ENCODE data around the gene CRTAP. TPM values are rescaled to one million over a fixed set of nuclear protein-coding genes. Genes with fewer than 3 reads are reported as not detected.

Gene CRTAP
- total and polyA plus RNA-seq, 8 donors, result 17.6 to 71.0 (median 25.6) TPM

DNA sequence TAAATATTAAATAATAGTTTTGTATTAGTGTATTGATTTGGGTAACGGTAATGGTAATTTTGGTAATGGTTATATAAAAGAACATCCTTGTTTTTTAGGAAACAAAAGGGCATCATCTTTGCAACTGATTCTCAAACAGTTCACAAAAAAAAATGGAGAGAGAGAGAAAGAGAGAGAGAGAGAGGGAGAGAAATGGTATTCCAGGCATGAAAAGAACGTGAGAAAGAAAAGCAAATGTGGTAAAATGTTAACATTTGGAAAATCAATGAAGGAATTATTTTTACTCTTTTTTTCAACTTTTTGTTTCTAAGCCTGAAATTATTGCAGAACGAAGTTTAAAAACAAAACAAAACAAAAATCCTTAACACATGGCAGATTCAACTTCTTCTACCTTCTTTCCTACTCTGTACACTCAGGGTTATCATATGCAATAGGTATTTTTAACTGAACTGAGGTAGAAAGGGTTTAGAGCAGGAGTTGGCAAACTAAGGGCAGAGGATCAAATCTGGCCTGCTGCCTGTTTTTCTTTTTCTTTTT is 14.6 kb upstream of the CRTAP start:
- WGBS, 2 donors, result 60 to 71% methylated on average over 3 of the region's 3 CpGs
- DNase-seq (no peak), ATAC-seq (no peak), FAIRE-seq (no peak)
- peaks cover 0 to 3% (median 2%) of the 10 kb centered on the region in 3 donors for H3K4me1 ChIP-seq
- no peak overlapping the region for H3K27ac ChIP-seq
- no peak overlapping the region for H3K4me3 ChIP-seq
- H3K36me3 ChIP-seq, result no peaks in the 10 kb centered on the region
- no peaks in the 10 kb centered on the region for H3K27me3 ChIP-seq
- intact Hi-C loops (cut with DNase I), result no loop called here
- no peaks in the 10 kb centered on the region for H3K9me3 ChIP-seq
- TF ChIP-seq, protein P1, sequence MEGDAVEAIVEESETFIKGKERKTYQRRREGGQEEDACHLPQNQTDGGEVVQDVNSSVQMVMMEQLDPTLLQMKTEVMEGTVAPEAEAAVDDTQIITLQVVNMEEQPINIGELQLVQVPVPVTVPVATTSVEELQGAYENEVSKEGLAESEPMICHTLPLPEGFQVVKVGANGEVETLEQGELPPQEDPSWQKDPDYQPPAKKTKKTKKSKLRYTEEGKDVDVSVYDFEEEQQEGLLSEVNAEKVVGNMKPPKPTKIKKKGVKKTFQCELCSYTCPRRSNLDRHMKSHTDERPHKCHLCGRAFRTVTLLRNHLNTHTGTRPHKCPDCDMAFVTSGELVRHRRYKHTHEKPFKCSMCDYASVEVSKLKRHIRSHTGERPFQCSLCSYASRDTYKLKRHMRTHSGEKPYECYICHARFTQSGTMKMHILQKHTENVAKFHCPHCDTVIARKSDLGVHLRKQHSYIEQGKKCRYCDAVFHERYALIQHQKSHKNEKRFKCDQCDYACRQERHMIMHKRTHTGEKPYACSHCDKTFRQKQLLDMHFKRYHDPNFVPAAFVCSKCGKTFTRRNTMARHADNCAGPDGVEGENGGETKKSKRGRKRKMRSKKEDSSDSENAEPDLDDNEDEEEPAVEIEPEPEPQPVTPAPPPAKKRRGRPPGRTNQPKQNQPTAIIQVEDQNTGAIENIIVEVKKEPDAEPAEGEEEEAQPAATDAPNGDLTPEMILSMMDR (IDR thresholded peaks at IDR 0.05), result no peak

DNA sequence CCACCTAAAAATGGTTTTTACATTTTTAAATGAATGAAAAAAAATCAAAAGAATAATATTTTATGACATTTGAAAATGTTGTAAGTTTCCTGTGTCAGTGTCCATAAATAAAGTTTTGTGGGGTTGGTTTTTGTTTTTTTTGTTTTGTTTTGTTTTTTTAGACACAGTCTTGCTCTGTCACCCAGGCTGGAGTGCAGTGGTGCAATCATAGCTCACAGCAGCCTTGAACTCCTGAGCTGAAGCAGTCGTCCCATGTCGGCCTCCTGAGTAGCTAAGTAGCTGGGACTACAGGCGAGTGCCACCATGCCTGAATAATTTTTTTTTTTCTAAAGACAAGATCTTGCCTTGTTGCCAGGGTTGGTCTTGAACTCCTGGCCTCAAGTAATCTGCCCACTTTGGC is 14.1 kb upstream of the CRTAP start:
- H3K27me3 ChIP-seq, result no peaks in the 10 kb centered on the region
- FAIRE-seq (no peak), ATAC-seq (no peak), DNase-seq (no peak)
- H3K4me3 ChIP-seq, result no peak overlapping the region
- no peak overlapping the region for H3K27ac ChIP-seq
- H3K4me1 ChIP-seq, result peaks cover 0 to 3% (median 2%) of the 10 kb centered on the region in 3 donors
- no peaks in the 10 kb centered on the region for H3K36me3 ChIP-seq
- H3K9me3 ChIP-seq, result no peaks in the 10 kb centered on the region
- whole genome bisulfite sequencing, 2 donors, result 65 to 74% methylated on average over 3 of the region's 3 CpGs
- intact Hi-C loops (cut with DNase I), result no loop called here
- TF ChIP-seq, protein P1 (IDR thresholded peaks at IDR 0.05), result no peak

DNA sequence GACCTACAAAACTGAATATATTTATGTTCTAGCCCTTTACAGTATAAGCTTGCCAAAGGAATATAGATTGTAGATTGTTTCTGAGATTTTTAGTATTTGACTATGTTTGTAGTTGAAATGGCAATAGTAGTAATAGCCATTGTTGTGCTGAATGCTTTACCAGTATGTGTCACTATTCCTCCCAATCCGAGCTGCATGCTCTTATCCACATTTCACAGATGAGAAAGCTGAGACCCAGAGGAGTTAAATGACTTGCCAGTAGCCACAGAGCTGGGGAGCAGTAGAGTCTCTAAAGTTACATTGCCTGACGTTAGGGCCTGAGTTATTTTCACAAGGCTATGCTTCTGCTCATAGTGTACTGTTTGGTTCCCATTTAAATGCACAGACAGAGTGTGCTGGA is 13.6 kb upstream of the CRTAP start:
- WGBS, 2 donors, result 55 to 59% methylated on average over 2 of the region's 2 CpGs
- intact Hi-C loops (cut with DNase I), result no loop called here
- DNase-seq (no peak), FAIRE-seq (no peak), ATAC-seq (no peak)
- TF ChIP-seq, protein P1 (IDR thresholded peaks at IDR 0.05), result no peak
- Histone ChIP-seq H3K36me3 (no peaks in the 10 kb centered on the region), H3K4me3 (no peak overlapping the region), H3K9me3 (no peaks in the 10 kb centered on the region), H3K27me3 (no peaks in the 10 kb centered on the region), H3K4me1 (peaks cover 0 to 2% (median 2%) of the 10 kb centered on the region in 3 donors), H3K27ac (no peak overlapping the region)

DNA sequence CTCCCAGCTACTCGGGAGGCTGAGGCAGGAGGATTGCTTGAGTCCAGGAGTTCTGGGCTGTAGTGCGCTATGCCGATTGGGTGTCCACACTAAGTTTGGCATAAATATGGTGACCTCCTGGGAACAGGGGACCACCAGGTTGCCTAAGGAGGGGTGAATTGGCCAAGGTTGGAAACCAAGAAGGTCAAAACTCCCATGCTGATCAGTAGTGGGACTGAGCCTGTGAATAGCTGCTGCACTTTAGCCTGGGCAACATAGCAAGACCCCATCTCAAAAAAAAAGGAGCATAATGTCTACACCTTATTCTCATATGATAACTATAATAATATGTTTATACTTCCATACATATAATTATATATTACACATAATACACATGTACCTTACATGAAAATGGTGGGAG is 10.8 kb upstream of the CRTAP start:
- Histone ChIP-seq H3K4me3 (no peak overlapping the region), H3K4me1 (peaks cover 0 to under 1% (median 0%) of the 10 kb centered on the region in 3 donors), H3K27ac (no peak overlapping the region), H3K27me3 (no peaks in the 10 kb centered on the region), H3K9me3 (no peaks in the 10 kb centered on the region), H3K36me3 (no peaks in the 10 kb centered on the region)
- 92 to 99% methylated on average over 3 of the region's 3 CpGs for WGBS, 2 donors
- intact Hi-C loops (cut with DNase I), result no loop called here
- FAIRE-seq (no peak), ATAC-seq (no peak), DNase-seq (no peak)
- TF ChIP-seq, protein P1 (IDR thresholded peaks at IDR 0.05), result no peak

DNA sequence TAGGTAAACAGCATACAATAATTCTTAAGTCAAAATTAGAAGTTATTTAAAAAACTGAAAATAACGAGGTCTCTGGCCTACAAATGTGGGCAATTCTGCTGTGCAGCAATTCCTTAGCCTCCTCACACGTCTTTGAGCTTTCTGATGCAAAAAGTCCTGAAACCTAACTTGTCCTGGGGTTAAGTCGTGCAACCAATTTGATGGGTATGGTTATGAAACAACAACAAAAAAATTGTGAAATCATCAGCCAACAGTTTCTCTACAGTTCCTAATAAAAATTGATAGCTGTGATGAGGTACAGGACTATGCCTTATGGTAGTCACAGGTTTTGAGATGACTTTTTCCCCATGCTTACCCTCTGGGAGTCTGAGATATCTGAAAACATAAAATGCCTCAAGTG is 10.3 kb upstream of the CRTAP start:
- Histone ChIP-seq H3K4me3 (no peak overlapping the region), H3K27ac (no peak overlapping the region), H3K9me3 (no peaks in the 10 kb centered on the region), H3K36me3 (no peaks in the 10 kb centered on the region), H3K27me3 (no peaks in the 10 kb centered on the region), H3K4me1 (no peaks in the 10 kb centered on the region)
- intact Hi-C loops (cut with DNase I), result no loop called here
- FAIRE-seq, result no peak
- WGBS, 2 donors, result 71 to 84% methylated on average over 3 of the region's 3 CpGs
- DNase-seq, result no peak
- TF ChIP-seq, protein P1 (IDR thresholded peaks at IDR 0.05), result no peak
- ATAC-seq, result no peak
